GM19240 (cell line): Measurements from ENCODE around the gene HOXA9.

Experiments used
- DNase-seq: peaks from one replicate; pipeline ENCODE4 v3.0.0; 2011; ENCODE audit warnings: low spot score; ENCODE audit not compliant: insufficient read length

Gene HOXA9

DNA sequence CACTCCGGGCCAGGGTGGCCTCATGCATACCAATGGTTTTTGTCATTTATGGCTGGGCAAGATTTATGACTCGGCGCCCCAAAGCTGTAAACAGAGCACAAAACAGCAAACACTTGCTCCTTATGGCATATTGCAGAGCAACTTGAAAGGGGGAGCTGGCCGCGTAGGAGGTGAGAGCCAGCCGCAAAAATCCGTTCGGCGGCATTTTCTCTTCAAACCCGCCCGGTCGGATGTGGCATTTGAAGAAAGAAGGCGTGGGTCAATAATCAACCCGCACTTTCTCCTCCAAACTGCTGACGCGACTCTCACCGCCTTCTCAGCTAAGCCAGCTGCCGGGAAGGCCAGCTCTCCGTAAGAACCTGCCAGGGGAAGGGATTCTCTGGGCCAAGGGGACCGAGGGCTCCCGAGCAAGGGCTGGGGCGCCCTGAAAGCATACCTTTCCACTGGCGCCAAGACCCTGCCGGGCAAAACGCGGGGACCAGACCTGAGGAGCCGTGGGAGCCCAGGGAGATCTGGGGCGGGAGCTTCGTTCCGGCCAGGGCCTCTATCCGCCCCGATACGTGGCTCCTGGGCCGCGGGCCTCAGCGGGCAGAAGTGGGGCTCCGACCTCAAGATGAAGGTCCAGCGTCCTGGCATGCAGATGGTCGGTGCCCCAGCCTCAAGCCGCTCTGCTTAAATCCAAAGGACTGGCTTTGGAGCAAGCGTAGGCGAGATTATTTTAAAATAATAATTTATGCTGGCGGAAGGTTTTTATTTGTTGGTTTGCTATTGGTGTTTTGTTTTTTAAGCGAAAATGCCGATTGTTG lies 49.9 kb downstream of the HOXA9 start:
- no peak for DNase-seq

GRCh38 chr7:27114881-27115220 lies 50.5 kb downstream of the HOXA9 start:
- no peak for DNase-seq

- DNase-seq, result no peak
These were observed 51.2 kb downstream of the HOXA9 start for GRCh38 chr7:27113991-27114769.

GRCh38 chr7:27112955-27113949 lies 52.1 kb downstream of the HOXA9 start:
- no peak for DNase-seq
